ENCODE measurements around the gene VRK2. TPM values are rescaled to one million over a fixed set of nuclear protein-coding genes. Genes with fewer than 3 reads are reported as not detected.
"Not testable (repeated sequence)": the region's sequence is repeated elsewhere in the genome, so short reads cannot be mapped to it uniquely, and the experiment has no call there.

Gene VRK2
- total RNA-seq, 2 donors from 2014 or later: 18.1 to 19.2 TPM

GRCh38 chr2:58180635-58181034, 134.0 kb downstream of the VRK2 start:
- DNase-seq (ENCODE audit: low spot score): no peak
- no peak overlapping the region for H3K27ac ChIP-seq
- intact Hi-C loops (cut with DNase I): no loop called here
- no peak overlapping the region for H3K4me3 ChIP-seq
- WGBS: 97% methylated on average over 5 of the region's 5 CpGs
- H3K27me3 ChIP-seq (replicated peaks; ENCODE audit: insufficient read depth): no peaks in the 10 kb centered on the region
- no peaks in the 10 kb centered on the region for H3K9me3 ChIP-seq
- TF ChIP-seq POLR2AphosphoS5 (IDR thresholded peaks at IDR 0.05): no peak
- no peak for TF ChIP-seq POLR2A (IDR thresholded peaks at IDR 0.05)
- no peak for TF ChIP-seq CTCF (IDR thresholded peaks at IDR 0.05)
- no peaks in the 10 kb centered on the region for H3K36me3 ChIP-seq
- no peaks in the 10 kb centered on the region for H3K4me1 ChIP-seq (replicated peaks)

GRCh38 chr2:58182527-58182926, 135.9 kb downstream of the VRK2 start:
- no peak for TF ChIP-seq CTCF (IDR thresholded peaks at IDR 0.05)

GRCh38 chr2:58186501-58186900, 139.9 kb downstream of the VRK2 start:
- Histone ChIP-seq H3K4me3 (no peak overlapping the region), H3K27me3 (replicated peaks; ENCODE audit: insufficient read depth) (no peaks in the 10 kb centered on the region), H3K9me3 (no peaks in the 10 kb centered on the region), H3K4me1 (replicated peaks) (no peaks in the 10 kb centered on the region), H3K36me3 (no peaks in the 10 kb centered on the region), H3K27ac (no peak overlapping the region)
- intact Hi-C loops (cut with DNase I): no loop called here
- WGBS: 81% methylated on average over 4 of the region's 4 CpGs
- no peak for DNase-seq (ENCODE audit: low spot score)
- no peak for TF ChIP-seq POLR2A (IDR thresholded peaks at IDR 0.05)
- no peak for TF ChIP-seq POLR2AphosphoS5 (IDR thresholded peaks at IDR 0.05)
- no peak for TF ChIP-seq CTCF (IDR thresholded peaks at IDR 0.05)

More at GRCh38 chr2:58182527-58182926, 135.9 kb downstream of the VRK2 start:
- no peaks in the 10 kb centered on the region for H3K27me3 ChIP-seq (replicated peaks; ENCODE audit: insufficient read depth)
- no peaks in the 10 kb centered on the region for H3K9me3 ChIP-seq
- H3K36me3 ChIP-seq: no peaks in the 10 kb centered on the region
- intact Hi-C loops (cut with DNase I): no loop called here
- no peak overlapping the region for H3K4me3 ChIP-seq
- DNase-seq (ENCODE audit: low spot score): no peak
- no peak overlapping the region for H3K27ac ChIP-seq
- no peaks in the 10 kb centered on the region for H3K4me1 ChIP-seq (replicated peaks)
- 91% methylated on average over 1 of the region's 1 CpG for WGBS

- H3K4me3 ChIP-seq; H3K27me3 ChIP-seq (replicated peaks; ENCODE audit: insufficient read depth); intact Hi-C loops (cut with DNase I); H3K36me3 ChIP-seq; DNase-seq (ENCODE audit: low spot score); H3K27ac ChIP-seq; H3K4me1 ChIP-seq (replicated peaks); H3K9me3 ChIP-seq: not testable (repeated sequence)
- WGBS: 94% methylated on average over 6 of the region's 6 CpGs
These were observed 140.4 kb downstream of the VRK2 start for GRCh38 chr2:58187022-58187421.

GRCh38 chr2:58194458-58194857, 147.9 kb downstream of the VRK2 start:
- no peaks in the 10 kb centered on the region for H3K36me3 ChIP-seq
- TF ChIP-seq POLR2A (IDR thresholded peaks at IDR 0.05) (no peak), CTCF (IDR thresholded peaks at IDR 0.05) (no peak), POLR2AphosphoS5 (IDR thresholded peaks at IDR 0.05) (no peak)
- no peak for DNase-seq (ENCODE audit: low spot score)
- H3K27ac ChIP-seq: no peak overlapping the region
- no peak overlapping the region for H3K4me3 ChIP-seq
- no peaks in the 10 kb centered on the region for H3K4me1 ChIP-seq (replicated peaks)
- 62% methylated on average over 2 of the region's 2 CpGs for WGBS
- no peaks in the 10 kb centered on the region for H3K27me3 ChIP-seq (replicated peaks; ENCODE audit: insufficient read depth)
- no peaks in the 10 kb centered on the region for H3K9me3 ChIP-seq
- intact Hi-C loops (cut with DNase I): no loop called here
